HG03521 (cell line): ENCODE measurements around the gene BLTP2.
A peak's percentile ranks its signal among the peaks of the same experiment; 100 is the strongest.

ENCODE experiments used
- ATAC-seq: cut with Tn5 transposase; IDR thresholded peaks from one replicate; pipeline ENCODE4 v1.9.1; 2021; ENCODE audit warnings: mild to moderate bottlenecking, moderate library complexity; ENCODE audit not compliant: unreplicated experiment

Gene BLTP2

GRCh38 chr17:28599311-28600184 lies 45.4 kb downstream of the BLTP2 start:
- peak; percentile 32 for ATAC-seq

GRCh38 chr17:28598799-28599310 lies 46.1 kb downstream of the BLTP2 start, which contains the start of gene SPAG5:
Gene SPAG5 (minus strand): TSS chr17:28599025. CDS start chr17:28598946, 79 bp downstream.
- ATAC-seq, result peak; percentile 79

GRCh38 chr17:28598389-28598788 lies 46.6 kb downstream of the BLTP2 start:
- ATAC-seq, result no peak

GRCh38 chr17:28597606-28598383 lies 47.2 kb downstream of the BLTP2 start:
- no peak for ATAC-seq
